ENCODE data around the gene NUDT3.
"Not testable (repeated sequence)": the region's sequence is repeated elsewhere in the genome, so short reads cannot be mapped to it uniquely, and the experiment has no call there.

- TF ChIP-seq CTCF (IDR thresholded peaks at IDR 0.05; ENCODE audit: insufficient read depth, low read depth, low read length); EZH2 (IDR thresholded peaks at IDR 0.05; ENCODE audit: insufficient read depth, low read length): not testable (repeated sequence)
Observed at GRCh38 chr6:34263484-34263883, 129.0 kb downstream of the NUDT3 start.

Measured in astrocyte (in vitro differentiated cells and primary cell).